Nephron (organoid): ENCODE data around the gene ADAMTS16.

Source experiments
- H3K27ac Mint-ChIP-seq, 3 experiments: 2 replicates each; pipeline ENCODE4 v1.8.0; 2020; ENCODE audit warnings: mixed read lengths in 3 of 3, mild to moderate bottlenecking in 2 of 3, moderate library complexity in 1 of 3
- H3K27me3 Mint-ChIP-seq: 2 replicates; pipeline ENCODE4 v1.8.0; 2021; ENCODE audit warnings: low read depth, mild to moderate bottlenecking, moderate library complexity, mixed read lengths
- H3K36me3 Mint-ChIP-seq: 2 replicates; pipeline ENCODE4 v1.8.0; 2020; ENCODE audit warnings: low read depth, mixed read lengths
- H3K4me1 Mint-ChIP-seq: 2 replicates; pipeline ENCODE4 v1.8.0; 2020; ENCODE audit warnings: mixed read lengths
- H3K4me3 Mint-ChIP-seq, 3 experiments: 2 replicates each; pipeline ENCODE4 v1.8.0; 2020; ENCODE audit warnings: mild to moderate bottlenecking in 3 of 3, mixed read lengths in 3 of 3, moderate library complexity in 2 of 3
- H3K9me3 Mint-ChIP-seq: 2 replicates; pipeline ENCODE4 v1.8.0; 2020; ENCODE audit warnings: mixed read lengths
- CTCF ChIP-seq, 3 experiments: fragments of 200-600 bp; sonication (generic); IDR thresholded peaks; one replicate each; pipeline ENCODE4 v1.5.0; 2021; ENCODE audit warnings: antibody characterized with exemption in 3 of 3; ENCODE audit not compliant: unreplicated experiment in 3 of 3

ADAMTS16 gene

GRCh38 chr5:5242056-5242455, 101.9 kb downstream of the ADAMTS16 start:
- H3K9me3 Mint-ChIP-seq, result no peaks in the 10 kb centered on the region

GRCh38 chr5:5246736-5247135, 106.6 kb downstream of the ADAMTS16 start:
- no peak for TF ChIP-seq CTCF (IDR thresholded peaks at IDR 0.05; ENCODE audit: unreplicated experiment in 3 of 3)
- Mint-ChIP-seq H3K4me1 (no peaks in the 10 kb centered on the region), H3K36me3 (peaks cover 44% of the 10 kb centered on the region), H3K4me3 (no peak overlapping the region), H3K27ac (no peak overlapping the region), H3K9me3 (peaks cover 2% of the 10 kb centered on the region), H3K27me3 (no peaks in the 10 kb centered on the region)

More at GRCh38 chr5:5242056-5242455, 101.9 kb downstream of the ADAMTS16 start:
- Mint-ChIP-seq H3K27ac (no peak overlapping the region), H3K36me3 (peaks cover 40% of the 10 kb centered on the region), H3K4me3 (no peak overlapping the region), H3K27me3 (no peaks in the 10 kb centered on the region), H3K4me1 (no peaks in the 10 kb centered on the region)
- no peak for TF ChIP-seq CTCF (IDR thresholded peaks at IDR 0.05; ENCODE audit: unreplicated experiment in 3 of 3)

GRCh38 chr5:5250758-5251157, 110.6 kb downstream of the ADAMTS16 start:
- Mint-ChIP-seq H3K27ac (no peak overlapping the region), H3K9me3 (peaks cover 24% of the 10 kb centered on the region), H3K4me1 (no peaks in the 10 kb centered on the region), H3K36me3 (peaks cover 66% of the 10 kb centered on the region), H3K27me3 (peaks cover 4% of the 10 kb centered on the region), H3K4me3 (no peak overlapping the region)
- no peak for TF ChIP-seq CTCF (IDR thresholded peaks at IDR 0.05; ENCODE audit: unreplicated experiment in 3 of 3)

GRCh38 chr5:5252106-5252505, 112.0 kb downstream of the ADAMTS16 start:
- Mint-ChIP-seq H3K4me3 (no peak overlapping the region), H3K27ac (no peak overlapping the region), H3K9me3 (peaks cover 29% of the 10 kb centered on the region), H3K27me3 (peaks cover 4% of the 10 kb centered on the region), H3K36me3 (peaks cover 73% of the 10 kb centered on the region), H3K4me1 (no peaks in the 10 kb centered on the region)
- no peak for TF ChIP-seq CTCF (IDR thresholded peaks at IDR 0.05; ENCODE audit: unreplicated experiment in 3 of 3)

- H3K27ac Mint-ChIP-seq, result no peak overlapping the region
- H3K4me3 Mint-ChIP-seq, result no peak overlapping the region
- H3K27me3 Mint-ChIP-seq, result peaks cover 4% of the 10 kb centered on the region
These were observed 117.2 kb downstream of the ADAMTS16 start for GRCh38 chr5:5257353-5257752.

More at GRCh38 chr5:5257353-5257752, 117.2 kb downstream of the ADAMTS16 start:
- Mint-ChIP-seq H3K9me3 (peaks cover 27% of the 10 kb centered on the region), H3K36me3 (peaks cover 59% of the 10 kb centered on the region), H3K4me1 (no peaks in the 10 kb centered on the region)
- TF ChIP-seq CTCF (IDR thresholded peaks at IDR 0.05; ENCODE audit: unreplicated experiment in 3 of 3), result no peak
